Neural cell (in vitro differentiated cells): ENCODE results near the gene CDT1. TPM values are rescaled to one million over a fixed set of nuclear protein-coding genes. Genes with fewer than 3 reads are reported as not detected.

Experiments
- H2AFZ ChIP-seq: fragments of 200-600, 300-800 bp; sonication (generic), shearing (Covaris generic); 2 replicates; pipeline ENCODE4 v1.6.0; 2014; ENCODE audit warnings: low read depth, mild to moderate bottlenecking, antibody characterized with exemption, low read length, moderate library complexity
- H3F3A ChIP-seq: fragments of 200-600 bp; shearing (Covaris generic); 2 replicates; pipeline ENCODE4 v1.6.1; 2016; ENCODE audit warnings: mild to moderate bottlenecking, moderate library complexity, mixed read lengths, antibody characterized with exemption, low read length; ENCODE audit not compliant: insufficient read depth, poor library complexity, severe bottlenecking
- H3K27ac ChIP-seq: fragments of 200-600, 300-800 bp; sonication (generic), shearing (Covaris generic); 2 replicates; pipeline ENCODE4 v1.5.1; 2014; ENCODE audit warnings: mild to moderate bottlenecking, low read length, moderate library complexity
- H3K27me3 ChIP-seq: fragments of 300-800, 200-600 bp; sonication (generic), shearing (Covaris generic); 2 replicates; pipeline ENCODE4 v1.6.0; 2014; ENCODE audit warnings: mild to moderate bottlenecking, low read depth, low read length, moderate library complexity; ENCODE audit not compliant: insufficient read depth
- H3K36me3 ChIP-seq: fragments of 300-800, 200-600 bp; sonication (generic), shearing (Covaris generic); 2 replicates; pipeline ENCODE4 v1.5.1; 2014; ENCODE audit warnings: mild to moderate bottlenecking, antibody characterized with exemption, low read length, moderate library complexity; ENCODE audit not compliant: insufficient read depth
- H3K4me2 ChIP-seq: fragments of 300-800, 200-600 bp; sonication (generic), shearing (Covaris generic); 2 replicates; pipeline ENCODE4 v1.6.0; 2014; ENCODE audit warnings: mild to moderate bottlenecking, low read length
- H3K4me3 ChIP-seq: fragments of 300-800, 200-600 bp; sonication (generic), shearing (Covaris generic); 2 replicates; pipeline ENCODE4 v1.5.1; 2014; ENCODE audit warnings: mild to moderate bottlenecking, low read length, moderate library complexity
- H3K79me2 ChIP-seq: fragments of 200-600 bp; shearing (Covaris generic); replicated peaks from 2 replicates; pipeline ENCODE4 v1.6.0; 2014; ENCODE audit warnings: mild to moderate bottlenecking, low read length, moderate library complexity; ENCODE audit not compliant: insufficient read depth
- H3K9ac ChIP-seq: fragments of 300-800, 200-600 bp; sonication (generic), shearing (Covaris generic); 2 replicates; pipeline ENCODE4 v1.6.1; 2016; ENCODE audit warnings: mild to moderate bottlenecking, low read length, mixed read lengths
- H3K9me2 ChIP-seq: fragments of 200-600 bp; shearing (Covaris generic); 2 replicates; pipeline ENCODE4 v1.6.1; 2016; ENCODE audit warnings: mild to moderate bottlenecking, low read length, mixed read lengths; ENCODE audit not compliant: insufficient read depth
- H3K9me3 ChIP-seq: fragments of 200-600, 300-800 bp; sonication (generic), shearing (Covaris generic); 2 replicates; pipeline ENCODE4 v1.6.1; 2016; ENCODE audit warnings: mild to moderate bottlenecking, mixed run types, low read length, moderate library complexity, mixed read lengths
- H4K20me1 ChIP-seq: fragments of 200-600 bp; shearing (Covaris generic); 2 replicates; pipeline ENCODE4 v1.6.1; 2016; ENCODE audit warnings: mild to moderate bottlenecking, mixed run types; ENCODE audit not compliant: insufficient read depth
- CTCF ChIP-seq: fragments of 450-650 bp; IDR thresholded peaks from 2 replicates; pipeline ENCODE4 v1.5.1; 2014; ENCODE audit warnings: antibody characterized with exemption, mild to moderate bottlenecking, moderate library complexity; ENCODE audit not compliant: poor library complexity, severe bottlenecking
- EP300 ChIP-seq: fragments of 450-650 bp; conservative IDR thresholded peaks from 2 replicates; pipeline ENCODE4 v1.6.1; 2014; ENCODE audit warnings: antibody characterized with exemption, mild to moderate bottlenecking, moderate library complexity; ENCODE audit not compliant: poor library complexity, severe bottlenecking
- EZH2 ChIP-seq: fragments of 200-600, 300-800 bp; shearing (Covaris generic), sonication (generic); IDR thresholded peaks from 2 replicates; pipeline ENCODE4 v1.6.1; 2014; ENCODE audit warnings: antibody characterized with exemption, low read length, borderline replicate concordance, mild to moderate bottlenecking; ENCODE audit not compliant: insufficient read depth, poor library complexity, severe bottlenecking
- MXI1 ChIP-seq: fragments of 450-650 bp; conservative IDR thresholded peaks from 2 replicates; pipeline ENCODE4 v1.6.1; 2014; ENCODE audit warnings: antibody characterized with exemption, mild to moderate bottlenecking; ENCODE audit not compliant: poor library complexity, severe bottlenecking
- POLR2AphosphoS5 ChIP-seq: IDR thresholded peaks from 2 replicates; pipeline ENCODE4 v1.6.1; 2012
- RAD21 ChIP-seq: fragments of 450-650 bp; conservative IDR thresholded peaks from 2 replicates; pipeline ENCODE4 v1.6.1; 2014; ENCODE audit warnings: antibody characterized with exemption, mild to moderate bottlenecking, moderate library complexity
- REST ChIP-seq: IDR thresholded peaks from 2 replicates; pipeline ENCODE4 v1.6.1; 2012; ENCODE audit warnings: borderline replicate concordance
- SMC3 ChIP-seq: fragments of 450-650 bp; conservative IDR thresholded peaks from 2 replicates; pipeline ENCODE4 v1.6.1; 2014; ENCODE audit warnings: antibody characterized with exemption, mild to moderate bottlenecking, moderate library complexity; ENCODE audit not compliant: poor library complexity
- TAF1 ChIP-seq: IDR thresholded peaks from 2 replicates; pipeline ENCODE4 v1.6.1; 2012; ENCODE audit warnings: low read depth
- polyA plus RNA-seq: library from polyadenylated mRNA; depleted of rRNA; stranded (reverse); fragments of >200 nt; gene quantifications from 2 replicates; pipeline ENCODE4 v1.2.3, GENCODE V29; 2014

Gene CDT1
- polyA plus RNA-seq, 1 donor from 2014 or later: 1.0 TPM

- H3K27ac ChIP-seq: no peak overlapping the region
- H3K36me3 ChIP-seq: no peaks in the 10 kb centered on the region
- no peak overlapping the region for H2AFZ ChIP-seq
- H3K27me3 ChIP-seq: no peaks in the 10 kb centered on the region
- H3K4me2 ChIP-seq: no peak overlapping the region
- no peaks in the 10 kb centered on the region for H3F3A ChIP-seq
- no peak overlapping the region for H3K9ac ChIP-seq
- H4K20me1 ChIP-seq: no peaks in the 10 kb centered on the region
- H3K79me2 ChIP-seq: no peaks in the 10 kb centered on the region
- no peaks in the 10 kb centered on the region for H3K9me2 ChIP-seq
- H3K4me3 ChIP-seq: no peak overlapping the region
- H3K9me3 ChIP-seq: no peaks in the 10 kb centered on the region
- TF ChIP-seq EP300: no peak
- no peak for TF ChIP-seq TAF1
- no peak for TF ChIP-seq REST
- no peak for TF ChIP-seq EZH2
Observed at GRCh38 chr16:88754912-88755744, 48.5 kb upstream of the CDT1 start.

- no peaks in the 10 kb centered on the region for H3K79me2 ChIP-seq
Observed at GRCh38 chr16:88755745-88756443, 47.7 kb upstream of the CDT1 start.

More at GRCh38 chr16:88755745-88756443, 47.7 kb upstream of the CDT1 start:
- Histone ChIP-seq H3K36me3 (no peaks in the 10 kb centered on the region), H3K4me2 (no peak overlapping the region), H3K27ac (no peak overlapping the region), H3K4me3 (no peak overlapping the region), H3K9me3 (no peaks in the 10 kb centered on the region), H2AFZ (no peak overlapping the region), H4K20me1 (no peaks in the 10 kb centered on the region), H3K27me3 (no peaks in the 10 kb centered on the region), H3F3A (no peaks in the 10 kb centered on the region), H3K9me2 (no peaks in the 10 kb centered on the region), H3K9ac (no peak overlapping the region)
- TF ChIP-seq MXI1: no peak
- no peak for TF ChIP-seq CTCF
- TF ChIP-seq REST: no peak
- TF ChIP-seq EP300: no peak
- no peak for TF ChIP-seq SMC3
- no peak for TF ChIP-seq POLR2AphosphoS5
- TF ChIP-seq RAD21: no peak
- no peak for TF ChIP-seq TAF1
- TF ChIP-seq EZH2: no peak
